ENCODE data around the gene PLCB1. TPM values are rescaled to one million over a fixed set of nuclear protein-coding genes. Genes with fewer than 3 reads are reported as not detected.

Gene PLCB1
- polyA plus RNA-seq, 3 donors, result 2.5 to 12.7 (median 3.6) TPM

DNA sequence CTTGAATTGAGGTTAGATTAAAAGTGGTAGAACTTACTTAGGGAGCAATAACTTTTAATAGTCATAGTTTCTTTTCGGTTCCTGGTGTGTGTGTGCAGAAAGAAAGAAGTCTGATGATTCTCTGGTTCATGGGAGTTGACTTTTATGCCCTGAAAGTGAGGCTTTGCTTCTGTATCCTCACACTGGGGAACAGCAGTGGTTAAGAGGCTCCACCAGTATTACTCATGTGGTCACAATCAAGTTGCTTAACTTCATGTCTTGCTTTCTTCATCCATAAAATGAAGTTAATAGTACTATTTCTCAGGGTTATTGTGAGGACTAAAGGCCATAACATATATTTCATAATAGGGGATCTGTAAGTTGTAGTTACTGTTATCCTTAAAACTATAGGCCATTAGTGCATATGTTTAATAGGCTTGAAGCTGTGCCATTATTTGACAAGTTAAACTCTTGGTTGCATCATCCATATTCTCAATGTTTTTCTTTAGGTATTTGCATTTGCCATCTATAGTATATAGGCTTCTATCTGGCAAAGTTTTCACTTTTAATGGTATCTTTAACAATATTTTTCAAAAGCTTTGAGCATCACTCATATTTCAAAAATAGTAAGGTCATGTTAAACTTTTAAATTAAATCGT lies 262.4 kb downstream of the PLCB1 start:
- 75 to 93% (median 76%) methylated on average over 2 of the region's 2 CpGs for WGBS, 3 donors
- H3K27ac ChIP-seq (ENCODE audit: low read depth, low read length), result no peak overlapping the region

DNA sequence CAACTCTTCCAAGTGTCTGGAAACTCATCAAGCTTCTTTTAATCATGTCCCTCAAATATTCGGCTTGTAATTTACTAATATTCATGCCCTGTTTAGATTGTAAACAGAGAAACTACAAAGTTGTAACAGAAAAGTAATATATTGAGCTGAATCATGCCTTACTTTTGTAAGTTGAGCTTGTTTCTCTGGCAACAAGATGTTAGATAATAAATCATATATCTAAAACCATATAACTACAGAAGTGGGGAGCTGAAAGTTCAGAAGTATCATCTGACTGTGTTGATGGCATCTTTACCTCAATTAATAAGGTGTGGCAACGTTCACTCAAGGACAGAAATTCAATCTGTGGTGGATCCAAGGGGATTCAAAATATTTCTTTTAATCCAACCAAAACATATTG lies 263.9 kb downstream of the PLCB1 start:
- H3K27ac ChIP-seq (ENCODE audit: low read depth, low read length), result no peak overlapping the region
- WGBS, 3 donors, result 62 to 70% (median 67%) methylated on average over 2 of the region's 2 CpGs

DNA sequence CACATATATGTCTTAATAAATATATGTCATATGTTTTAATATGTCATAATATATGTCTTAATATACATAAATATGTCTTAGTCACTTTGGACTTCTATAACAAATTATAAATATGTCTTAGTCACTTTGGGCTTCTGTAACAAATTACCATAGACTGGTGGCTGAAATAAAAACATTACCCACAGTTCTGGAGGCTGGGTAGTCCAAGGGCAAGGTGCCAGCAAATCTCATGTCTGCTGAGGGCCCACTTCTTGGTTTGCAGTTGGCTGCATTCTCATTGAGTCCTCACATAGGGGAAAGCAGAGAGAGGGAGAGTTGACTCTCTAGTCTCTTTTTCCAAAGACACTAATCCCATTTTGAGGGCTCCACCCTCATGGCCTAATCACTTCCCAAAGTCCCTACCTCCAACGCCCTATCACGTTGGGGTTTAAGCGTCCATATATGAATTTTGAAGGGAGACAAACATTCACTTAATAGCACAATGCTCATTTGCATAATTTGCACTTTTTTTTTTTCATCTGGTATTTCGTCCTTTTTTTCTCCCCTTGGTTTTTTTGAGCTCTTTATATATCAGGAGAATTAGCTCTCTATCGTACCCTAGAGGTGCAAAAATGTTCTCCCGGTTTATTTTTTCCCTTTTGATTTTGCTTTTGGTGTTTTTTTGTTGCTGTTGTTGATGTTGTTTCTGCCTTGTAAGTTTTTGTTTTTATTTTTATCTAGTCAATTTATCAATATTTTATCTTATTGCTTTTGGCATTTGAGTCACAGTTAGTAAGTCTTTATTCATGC lies 266.4 kb downstream of the PLCB1 start:
- no peak overlapping the region for H3K27ac ChIP-seq (ENCODE audit: low read depth, low read length)
- 94 to 99% (median 96%) methylated on average over 6 of the region's 6 CpGs for WGBS, 3 donors

DNA sequence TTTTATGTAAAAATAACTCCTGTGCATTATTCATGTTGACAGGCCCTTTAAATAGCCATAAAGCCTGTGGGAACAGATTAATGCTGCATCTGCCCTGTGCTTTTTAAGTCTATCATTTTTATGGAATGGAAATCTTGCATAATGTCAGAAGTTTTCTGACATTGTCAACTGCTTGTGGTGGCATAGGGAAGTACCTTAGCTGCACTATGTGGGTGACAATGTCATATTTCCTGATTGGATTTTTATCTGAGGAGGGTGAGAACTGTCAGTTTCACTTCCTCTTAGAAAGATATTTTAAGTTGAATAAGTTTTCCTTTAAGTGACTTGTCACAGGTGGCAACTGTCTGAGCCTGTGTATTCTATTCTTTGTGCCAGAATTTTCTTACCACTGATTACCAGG lies 267.9 kb downstream of the PLCB1 start:
- no peak overlapping the region for H3K27ac ChIP-seq (ENCODE audit: low read depth, low read length)

DNA sequence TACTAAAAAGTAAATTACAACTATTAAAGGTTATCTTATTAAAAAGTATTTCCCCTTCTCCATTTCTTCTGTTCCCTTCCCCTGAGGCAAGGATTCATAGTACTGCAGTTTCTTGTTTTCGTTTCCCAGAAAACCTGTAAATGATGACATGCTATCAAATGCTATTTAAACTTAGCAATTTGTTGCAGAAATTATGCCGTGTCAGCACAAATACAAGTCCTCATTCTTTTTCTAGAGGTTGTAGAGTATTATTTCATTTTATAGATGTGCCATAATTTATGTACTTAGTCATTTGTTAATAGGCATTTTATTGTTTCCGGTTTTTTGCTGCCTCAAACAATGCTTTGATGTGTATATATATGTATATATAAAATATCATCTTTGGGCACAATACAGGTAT lies 268.4 kb downstream of the PLCB1 start:
- H3K27ac ChIP-seq (ENCODE audit: low read depth, low read length), result no peak overlapping the region

DNA sequence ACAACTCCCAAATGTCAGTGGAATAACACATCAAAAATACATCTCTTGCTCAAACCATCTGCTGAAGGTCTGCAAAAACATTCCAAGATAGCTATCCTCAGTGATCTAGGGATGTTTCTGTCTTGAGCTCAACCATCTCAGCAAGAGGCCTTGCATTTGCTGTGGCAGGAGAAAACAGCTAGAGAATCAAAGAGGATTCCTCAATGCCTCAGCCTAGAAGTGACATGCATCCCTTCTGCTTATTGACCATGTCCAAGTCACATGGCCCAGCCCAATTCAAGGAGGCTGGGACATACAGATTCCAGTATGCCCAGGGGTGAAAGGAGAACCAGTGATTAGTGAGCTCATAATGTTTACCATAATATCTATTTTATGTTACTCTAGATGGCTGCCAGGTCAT lies 269.5 kb downstream of the PLCB1 start:
- no peak overlapping the region for H3K27ac ChIP-seq (ENCODE audit: low read depth, low read length)

More for the DNA sequence above, 268.4 kb downstream of the PLCB1 start:
- WGBS, 3 donors, result 55 to 75% (median 72%) methylated on average over 3 of the region's 3 CpGs

DNA sequence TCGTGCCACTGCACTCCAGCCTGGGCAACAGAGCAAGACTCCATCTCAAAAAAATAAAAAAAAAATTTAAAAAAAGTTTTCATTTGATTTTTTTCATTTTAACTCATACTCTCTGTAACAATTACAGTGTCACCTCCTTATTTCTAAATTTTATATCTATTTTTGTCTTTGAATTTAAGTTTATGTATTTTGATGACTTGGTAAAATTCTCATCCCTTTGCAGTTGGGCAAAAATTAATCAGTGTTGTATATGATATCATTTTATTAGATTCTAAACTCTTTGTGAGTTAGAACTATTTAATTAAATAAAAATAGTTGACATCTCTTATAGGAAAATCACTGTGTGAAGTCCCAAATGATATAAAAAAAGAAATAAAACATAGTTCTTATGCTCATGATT lies 270.7 kb downstream of the PLCB1 start:
- WGBS, 3 donors, result 90 to 96% (median 94%) methylated on average over 1 of the region's 1 CpG
- H3K27ac ChIP-seq (ENCODE audit: low read depth, low read length), result no peak overlapping the region

DNA sequence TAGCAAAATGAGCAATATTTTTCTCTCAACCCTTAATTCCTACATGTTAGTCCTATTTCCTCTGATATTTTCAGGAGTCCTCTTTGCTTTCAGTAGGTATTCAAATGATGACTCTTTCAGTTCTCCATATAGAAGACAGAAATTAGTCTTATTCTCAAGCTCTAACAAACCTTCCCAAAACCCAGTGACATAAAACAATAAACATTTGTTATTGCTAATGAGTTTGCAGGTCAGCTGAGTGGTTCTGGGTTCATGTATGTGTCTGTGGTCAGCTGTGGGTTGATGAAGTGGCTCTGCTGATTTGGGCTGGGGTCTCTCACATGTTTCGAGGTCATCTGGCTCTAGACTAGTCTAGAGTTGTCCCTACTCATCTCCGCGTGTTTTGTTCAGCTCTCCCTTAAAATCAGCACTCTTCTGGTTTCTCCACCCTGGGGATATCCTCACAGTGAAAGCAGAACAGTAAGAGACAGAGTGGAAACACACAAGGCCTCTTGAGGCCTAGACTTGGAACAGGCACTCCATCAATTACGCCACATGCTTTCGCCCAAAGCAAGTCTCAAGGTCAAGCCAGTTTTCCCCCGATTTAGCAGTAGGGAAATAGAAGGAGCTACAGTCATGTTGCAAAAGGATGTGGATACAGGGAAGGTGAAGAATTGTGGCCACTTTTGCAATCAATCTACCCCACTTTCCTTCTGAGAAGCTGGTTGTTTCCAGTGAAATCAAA lies 273.0 kb downstream of the PLCB1 start:
- H3K27ac ChIP-seq (ENCODE audit: low read depth, low read length), result no peak overlapping the region
- WGBS, 3 donors, result 63 to 74% (median 68%) methylated on average over 6 of the region's 6 CpGs

DNA sequence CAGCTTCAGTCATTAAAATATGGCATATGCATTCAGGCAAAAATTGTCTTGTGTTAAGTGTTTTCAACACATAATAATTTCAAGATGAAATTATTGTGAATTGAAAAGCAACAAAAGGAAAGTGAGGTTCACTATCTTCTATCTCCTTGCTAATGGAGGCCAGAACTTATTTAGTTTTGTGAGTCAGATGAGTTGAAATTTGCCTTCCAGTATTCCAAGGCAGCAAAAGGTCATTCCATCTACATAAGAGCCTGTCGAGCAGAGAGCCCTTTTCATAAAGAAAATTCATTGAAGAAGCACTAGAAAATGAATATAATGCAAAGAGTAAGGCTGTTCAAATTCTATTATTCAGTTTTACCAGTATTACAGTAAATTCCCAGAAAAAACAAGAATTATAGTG lies 274.3 kb downstream of the PLCB1 start:
- H3K27ac ChIP-seq (ENCODE audit: low read depth, low read length), result no peak overlapping the region
- WGBS, 3 donors, result 85 to 88% (median 86%) methylated on average over 1 of the region's 1 CpG

DNA sequence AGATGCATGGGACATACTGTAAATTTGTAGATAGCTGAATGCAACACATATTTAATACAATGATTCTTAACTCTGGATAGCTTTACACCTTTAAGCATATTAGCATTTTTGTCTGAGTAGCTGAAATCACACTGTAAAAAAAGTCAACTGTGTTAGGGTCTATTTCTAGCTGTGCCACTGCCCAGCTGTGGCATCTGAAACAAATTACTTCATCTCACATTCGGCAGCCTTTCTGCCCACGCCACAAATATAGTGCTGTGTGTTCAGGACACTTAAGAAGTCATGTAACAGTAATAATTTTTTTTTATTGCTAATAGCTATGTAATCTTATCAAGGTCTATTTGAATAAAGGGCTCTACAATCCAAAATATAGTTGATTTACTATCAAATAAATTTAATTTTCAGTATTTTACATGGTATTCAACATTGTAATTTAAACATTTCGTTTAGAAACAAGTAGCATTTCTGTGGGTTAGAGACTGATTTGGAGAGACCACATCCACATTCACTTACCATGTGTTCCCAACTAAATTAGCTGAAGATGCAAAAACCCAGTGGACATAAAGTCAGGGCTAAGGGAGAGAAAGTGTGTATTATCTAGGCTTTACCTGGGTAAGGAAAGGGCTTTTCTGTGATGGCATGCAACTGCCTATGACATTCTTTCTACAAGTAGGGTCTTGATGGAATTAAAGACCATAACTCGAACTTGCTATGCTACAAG lies 276.7 kb downstream of the PLCB1 start:
- H3K27ac ChIP-seq (ENCODE audit: low read depth, low read length), result no peak overlapping the region
- WGBS, 3 donors, result 83 to 87% (median 84%) methylated on average over 4 of the region's 4 CpGs

DNA sequence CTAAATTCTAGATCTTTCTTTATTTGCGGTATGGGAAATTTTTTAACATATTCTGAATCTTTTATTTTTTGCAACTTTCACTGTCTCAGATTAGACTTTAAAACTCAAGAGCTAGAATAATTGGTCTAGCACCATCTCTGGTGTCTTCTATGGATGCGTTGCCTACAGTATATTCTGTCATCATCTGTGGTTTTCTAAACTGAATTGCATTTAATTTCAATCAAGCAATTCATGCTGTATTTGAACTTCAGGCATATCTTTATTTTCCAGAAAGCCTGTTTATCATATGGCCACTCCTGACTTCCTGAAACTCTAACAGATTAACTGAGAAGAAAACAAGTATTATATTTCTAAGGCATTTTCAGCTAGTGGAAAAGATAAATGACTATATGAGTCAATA lies 281.6 kb downstream of the PLCB1 start:
- WGBS, 3 donors, result 86 to 94% (median 87%) methylated on average over 2 of the region's 2 CpGs
- no peak overlapping the region for H3K27ac ChIP-seq (ENCODE audit: low read depth, low read length)

DNA sequence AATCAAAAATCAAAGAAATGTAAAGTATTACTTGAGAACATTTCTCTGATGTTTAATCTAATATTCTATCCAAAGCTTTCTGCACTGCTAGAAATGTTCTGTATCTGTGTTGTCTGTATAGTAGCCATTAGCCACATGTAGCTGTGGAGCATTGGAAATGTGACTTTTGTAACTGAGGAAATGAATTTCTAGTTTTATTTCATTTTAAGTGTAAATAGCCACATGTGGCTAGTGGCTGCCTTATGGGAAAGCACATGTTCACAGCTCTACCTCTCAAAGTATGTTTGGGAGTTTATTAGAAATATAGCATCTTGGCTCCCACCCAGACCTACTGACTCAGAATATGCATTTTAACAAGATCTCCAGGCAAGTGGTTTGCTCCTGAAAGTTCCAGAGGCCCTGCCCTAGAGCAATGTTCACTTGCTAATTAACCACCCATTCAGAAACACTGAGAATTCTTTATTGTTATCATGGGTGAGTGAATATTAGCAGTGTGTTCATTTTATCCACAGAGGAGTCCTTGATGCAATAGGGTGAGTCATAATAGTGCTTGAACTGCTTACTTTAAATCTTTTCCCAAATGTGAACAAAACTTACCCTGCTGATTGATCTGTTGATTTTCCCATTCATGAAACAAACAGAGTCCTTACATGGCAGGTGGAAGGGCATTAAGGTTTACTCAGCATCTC lies 282.7 kb downstream of the PLCB1 start:
- H3K27ac ChIP-seq (ENCODE audit: low read depth, low read length), result no peak overlapping the region

DNA sequence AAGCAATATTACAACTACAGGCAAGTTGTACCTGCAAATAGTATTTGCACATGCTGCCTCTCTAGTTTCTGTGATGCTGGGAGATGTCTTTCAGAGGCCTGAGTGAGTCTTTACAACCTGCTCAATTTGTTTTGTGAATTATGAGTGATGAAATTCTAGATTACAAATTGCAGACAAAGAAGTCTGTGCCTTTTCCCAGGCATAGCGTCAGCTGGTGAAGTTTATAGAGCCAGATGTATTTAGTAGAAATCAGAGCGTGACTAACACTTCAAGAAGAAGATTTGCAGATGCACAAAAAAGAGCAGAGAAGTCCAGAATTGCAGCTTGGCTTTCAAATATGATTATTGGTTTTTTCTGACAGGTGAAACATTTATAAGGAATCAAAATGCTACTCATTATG lies 289.9 kb downstream of the PLCB1 start:
- WGBS, 3 donors, result 40 to 97% (median 91%) methylated on average over 2 of the region's 2 CpGs
- H3K27ac ChIP-seq (ENCODE audit: low read depth, low read length), result no peak overlapping the region

DNA sequence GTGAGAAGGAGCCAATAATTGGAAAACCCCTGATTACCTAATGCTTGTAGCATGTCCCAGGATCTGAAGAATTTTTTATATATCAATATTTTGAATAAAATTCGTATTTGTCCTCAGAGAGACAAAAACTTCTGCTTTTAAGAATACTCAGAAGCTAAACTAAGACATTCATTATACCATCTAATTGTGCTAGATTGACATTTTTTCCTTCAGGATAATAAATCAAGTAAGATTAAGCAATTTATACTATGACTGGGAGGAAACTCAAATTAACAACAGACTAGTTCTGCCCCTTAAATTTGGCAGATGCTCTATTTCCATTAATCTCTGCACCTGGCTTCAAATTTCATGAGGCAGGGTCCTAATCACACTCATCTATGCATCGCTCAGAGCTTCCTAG lies 291.4 kb downstream of the PLCB1 start:
- WGBS, 3 donors, result 83 to 95% (median 87%) methylated on average over 2 of the region's 2 CpGs
- H3K27ac ChIP-seq (ENCODE audit: low read depth, low read length), result no peak overlapping the region

DNA sequence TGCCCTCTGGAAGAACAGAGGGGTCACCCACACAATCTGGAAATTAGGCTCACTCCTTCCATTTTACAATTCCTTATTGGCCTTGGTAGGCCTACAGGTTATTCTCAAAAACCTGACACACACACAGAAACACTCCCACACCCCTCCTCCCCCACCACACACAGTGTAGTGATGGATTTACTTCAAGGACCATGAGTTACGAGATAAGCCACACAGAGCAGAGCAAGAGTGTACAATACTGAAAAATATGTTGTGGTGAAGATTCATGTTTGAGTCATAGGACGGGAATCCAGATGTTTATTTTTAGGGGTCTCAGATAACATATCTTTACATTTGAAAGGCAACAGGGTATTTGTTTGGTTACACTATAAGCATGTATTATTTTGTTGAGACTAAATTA lies 291.9 kb downstream of the PLCB1 start:
- 75 to 95% (median 86%) methylated on average over 2 of the region's 2 CpGs for WGBS, 3 donors
- no peak overlapping the region for H3K27ac ChIP-seq (ENCODE audit: low read depth, low read length)

DNA sequence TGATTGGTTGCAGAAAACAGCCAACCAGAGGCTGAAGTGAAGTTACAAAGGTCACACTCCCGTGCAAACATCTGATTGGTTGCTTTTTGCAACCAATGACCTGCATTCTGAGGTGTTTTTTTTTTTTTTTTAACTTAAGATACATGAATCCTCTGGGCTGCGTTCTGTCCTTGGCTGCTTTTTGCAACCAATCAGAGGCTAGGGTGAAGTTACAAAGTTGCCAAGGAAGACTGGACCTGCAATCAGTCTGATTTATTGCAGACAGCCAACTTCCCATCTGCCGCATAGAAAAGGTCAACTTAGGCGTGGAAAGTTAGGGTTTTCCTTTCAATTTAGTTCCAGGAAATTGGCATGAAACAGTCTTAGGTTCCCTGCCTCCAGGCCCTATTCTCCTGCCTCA lies 292.9 kb downstream of the PLCB1 start:
- WGBS, 3 donors, result 30 to 71% (median 55%) methylated on average over 4 of the region's 4 CpGs
- no peak overlapping the region for H3K27ac ChIP-seq (ENCODE audit: low read depth, low read length)

DNA sequence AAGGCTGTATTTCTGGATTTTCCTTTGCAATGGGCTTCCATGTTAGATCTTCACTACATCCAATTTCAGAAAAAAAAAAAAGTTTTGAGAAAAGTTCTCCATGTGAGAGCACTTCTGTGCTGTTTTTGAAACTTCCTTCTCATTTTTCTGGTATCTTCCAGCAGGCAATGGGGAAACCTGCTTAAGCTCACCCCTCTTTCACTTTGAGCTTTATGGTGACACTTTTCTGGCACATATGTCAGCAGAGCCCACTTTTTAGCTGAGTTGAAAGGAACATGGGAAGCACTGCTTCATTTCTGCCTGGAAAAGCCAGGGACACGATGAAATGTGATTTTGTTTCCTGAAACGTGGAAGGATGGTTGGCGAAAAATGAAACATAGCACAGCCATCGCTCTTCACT lies 293.7 kb downstream of the PLCB1 start:
- WGBS, 3 donors, result 71 to 91% (median 84%) methylated on average over 4 of the region's 4 CpGs
- no peak overlapping the region for H3K27ac ChIP-seq (ENCODE audit: low read depth, low read length)

DNA sequence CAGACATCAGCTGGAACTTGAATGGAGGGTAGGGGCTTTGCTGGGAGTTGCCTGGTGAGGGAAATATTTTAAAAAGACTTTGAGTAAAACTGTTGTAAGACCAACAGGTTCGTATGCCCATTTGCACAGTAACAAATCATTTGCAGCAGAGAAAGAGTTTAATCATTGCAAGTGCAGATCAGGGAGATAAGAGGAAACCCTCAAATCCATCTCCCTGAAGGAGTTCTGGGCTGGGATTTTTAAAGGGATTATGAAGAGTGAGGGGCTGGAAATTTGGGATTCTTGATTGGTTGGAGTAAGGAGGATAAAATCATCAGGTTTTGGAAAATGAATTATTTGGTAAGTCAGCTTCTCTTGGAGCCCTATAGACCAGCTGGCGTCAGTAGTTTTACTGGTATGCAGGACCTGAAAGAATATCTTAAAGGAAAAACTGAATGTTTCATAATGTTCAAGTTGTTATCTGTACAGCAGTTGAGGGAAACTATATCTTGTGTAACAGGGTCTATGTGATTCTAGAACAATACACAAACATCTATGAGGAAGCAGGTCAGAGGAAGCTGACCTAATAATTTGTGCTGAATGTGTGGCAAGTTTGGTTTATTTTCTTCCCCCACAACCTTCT lies 295.5 kb downstream of the PLCB1 start:
- H3K27ac ChIP-seq (ENCODE audit: low read depth, low read length), result no peak overlapping the region
- WGBS, 3 donors, result 52 to 80% (median 56%) methylated on average over 2 of the region's 2 CpGs
